ENCODE measurements around the gene GNA12.
"Not testable (repeated sequence)": the region's sequence is repeated elsewhere in the genome, so short reads cannot be mapped to it uniquely, and the experiment has no call there.

The GNA12 gene

DNA sequence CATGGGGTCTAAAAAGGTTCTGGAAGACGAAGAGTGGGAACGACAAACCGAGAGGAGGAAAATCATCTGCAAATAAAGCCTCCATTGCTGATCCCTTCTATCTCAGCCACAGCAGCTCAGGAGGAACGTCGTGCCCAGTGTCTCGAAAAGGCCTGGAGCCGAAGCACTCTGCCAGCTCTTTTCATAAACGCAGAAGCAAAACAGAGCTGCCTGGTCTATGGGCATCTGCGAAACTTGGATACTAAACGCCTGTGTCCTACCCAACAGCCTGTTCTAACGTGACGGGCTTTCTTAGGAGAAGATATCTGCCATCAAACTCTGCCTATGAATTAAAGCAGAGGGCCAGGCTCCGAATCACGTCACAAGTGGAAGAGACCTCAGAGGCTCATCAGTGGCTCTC is 68.7 kb downstream of the GNA12 start:
- no peak for DNase-seq

DNA sequence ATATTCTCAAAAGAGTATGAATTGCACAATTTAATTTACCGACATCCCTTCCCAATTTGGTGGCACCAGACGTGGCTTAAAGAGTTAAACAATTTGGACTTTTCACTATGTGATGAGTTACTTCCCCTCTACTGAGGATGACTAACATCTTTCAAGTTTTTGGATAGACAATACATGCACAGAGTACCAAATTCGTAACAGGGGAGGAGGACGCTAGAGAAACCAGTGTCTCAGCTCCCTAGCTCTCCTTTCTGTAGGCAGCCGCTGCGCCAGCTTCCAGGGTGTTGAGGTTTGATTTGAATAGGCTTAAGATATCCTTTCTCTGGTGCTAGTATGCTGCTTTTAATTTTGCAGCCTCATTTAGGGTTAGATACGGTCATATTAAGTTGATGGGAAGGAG is 69.2 kb downstream of the GNA12 start:
- DNase-seq, result no peak

DNA sequence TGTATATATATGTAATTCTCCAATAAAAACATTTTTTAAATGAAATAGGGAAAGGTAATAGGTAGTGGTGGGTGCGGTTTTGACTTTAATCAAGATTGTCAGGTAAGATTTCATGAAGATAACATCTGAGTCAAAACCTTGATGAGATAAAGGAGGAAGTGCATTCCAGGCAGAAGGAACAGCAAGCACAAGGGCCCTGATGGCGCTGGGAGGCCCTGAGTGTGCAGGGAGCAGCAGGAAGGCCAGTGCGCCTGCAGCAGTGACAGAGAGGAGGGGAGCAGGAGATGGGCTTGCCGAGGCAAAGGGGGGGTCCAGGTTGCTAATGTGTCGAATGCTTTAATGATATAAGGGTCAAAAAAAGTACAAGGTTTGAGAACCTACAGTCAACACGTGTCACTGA is 69.8 kb downstream of the GNA12 start:
- DNase-seq, result no peak

DNA sequence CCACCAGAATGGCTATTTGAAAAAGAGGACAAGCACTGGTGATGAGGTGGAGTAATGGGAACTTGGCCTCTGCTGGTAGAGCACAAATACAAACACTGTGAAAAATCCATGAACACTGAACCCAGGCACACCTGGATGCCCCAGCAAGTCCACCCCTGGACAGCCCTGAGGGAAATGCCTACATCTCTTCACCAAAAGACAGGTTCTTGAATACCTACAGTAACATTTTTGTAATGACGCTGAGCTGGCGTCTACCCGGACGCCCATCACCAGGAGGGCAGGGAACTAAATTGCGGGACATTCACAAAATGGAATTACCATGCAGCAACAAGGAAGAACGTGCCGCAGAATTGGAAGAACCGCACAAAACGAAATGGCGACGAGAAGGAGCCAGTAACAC is 70.5 kb downstream of the GNA12 start:
- no peak for DNase-seq

DNA sequence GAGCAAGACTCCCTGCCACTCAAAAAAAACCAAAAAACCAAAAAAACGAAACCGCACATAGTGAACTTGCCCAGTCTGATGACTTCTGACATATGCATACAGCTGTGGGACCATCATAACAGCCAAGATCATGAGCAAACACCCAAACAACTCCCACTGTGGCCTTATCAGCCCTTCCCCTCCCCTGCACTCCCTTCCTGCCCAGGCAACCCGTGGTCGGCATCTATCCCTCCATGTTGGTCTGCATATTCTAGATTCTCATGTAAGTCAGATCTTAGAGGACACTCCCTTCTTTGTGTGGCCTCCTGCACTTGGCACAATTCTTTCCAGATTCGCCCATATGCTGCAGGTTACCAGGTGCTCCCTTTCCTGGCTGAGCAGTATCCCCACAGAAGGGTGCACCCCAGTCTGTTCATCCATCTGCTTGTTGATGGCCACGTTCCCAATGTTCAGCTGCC is 72.8 kb downstream of the GNA12 start:
- DNase-seq, result no peak

DNA sequence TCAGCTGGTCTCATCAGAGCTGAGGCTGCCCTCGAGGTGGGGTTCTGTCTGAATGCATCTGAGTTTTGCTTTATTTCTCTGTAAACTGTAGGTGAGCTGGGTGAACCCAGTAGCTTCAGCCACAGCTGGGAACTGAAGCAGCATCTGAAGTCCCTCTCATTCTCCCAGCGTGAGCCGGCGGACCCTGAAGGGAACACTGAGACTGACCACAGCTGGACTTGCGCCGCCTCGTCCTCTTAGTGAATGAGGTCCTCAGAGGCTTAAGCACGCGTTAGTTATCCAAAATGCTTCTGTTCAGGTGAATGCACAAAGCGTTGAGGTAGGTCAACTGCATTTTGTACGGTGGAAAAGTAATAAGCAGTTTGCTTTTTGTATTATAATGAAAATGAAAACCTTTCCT is 79.5 kb downstream of the GNA12 start:
- no peak for DNase-seq

DNA sequence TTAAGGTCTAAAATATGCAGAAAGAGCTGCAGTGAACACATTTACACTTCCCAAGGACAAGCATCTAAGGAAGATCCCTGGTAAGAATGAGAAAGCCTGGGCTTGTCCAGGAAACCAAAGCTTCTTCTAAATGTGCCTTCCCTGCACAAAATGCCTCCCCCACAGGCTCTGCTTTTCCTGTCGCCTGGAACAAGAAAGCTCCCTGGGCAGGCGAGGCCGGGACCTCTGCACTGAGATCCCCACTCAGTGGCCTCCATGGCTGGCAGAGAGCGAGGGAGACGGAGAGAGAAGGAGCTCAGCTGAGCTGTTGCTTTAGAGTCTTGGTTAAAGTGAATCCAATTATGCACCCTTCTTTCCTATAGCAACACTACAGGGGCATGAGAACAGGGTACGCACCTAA is 80.5 kb downstream of the GNA12 start:
- no peak for DNase-seq

DNA sequence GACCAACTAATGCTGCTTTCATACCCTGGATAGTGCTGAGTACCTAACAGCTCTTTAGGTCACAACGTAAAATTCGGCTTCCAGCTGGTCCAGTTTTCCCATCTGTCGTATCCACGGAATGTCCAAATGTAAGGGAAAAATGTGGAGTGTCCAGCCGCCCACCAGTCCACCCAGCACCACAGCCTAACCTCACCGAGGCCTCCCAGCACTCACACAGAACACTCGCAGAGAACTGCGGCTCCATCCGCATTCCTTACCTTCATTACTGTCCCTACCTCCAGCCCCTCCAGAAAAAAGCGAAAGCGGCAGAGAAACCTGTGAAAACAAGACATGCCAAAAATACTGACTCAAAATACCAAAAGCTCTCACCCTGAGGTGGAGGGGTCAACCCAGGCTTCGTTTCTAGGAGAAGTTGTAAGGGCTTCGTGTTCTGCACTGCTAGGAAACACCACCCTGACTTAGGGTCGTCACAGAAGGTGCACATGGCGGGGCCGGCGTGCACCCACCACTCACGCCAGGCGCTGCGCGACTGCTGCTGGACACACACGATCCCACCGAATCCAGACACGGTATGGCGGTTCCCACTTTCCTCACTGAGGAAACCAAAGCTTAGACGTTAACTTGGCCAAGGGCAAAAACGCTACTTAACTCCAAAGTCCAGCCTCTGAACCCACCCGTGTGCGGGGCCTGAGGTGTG is 82.2 kb downstream of the GNA12 start:
- DNase-seq, result no peak

DNA sequence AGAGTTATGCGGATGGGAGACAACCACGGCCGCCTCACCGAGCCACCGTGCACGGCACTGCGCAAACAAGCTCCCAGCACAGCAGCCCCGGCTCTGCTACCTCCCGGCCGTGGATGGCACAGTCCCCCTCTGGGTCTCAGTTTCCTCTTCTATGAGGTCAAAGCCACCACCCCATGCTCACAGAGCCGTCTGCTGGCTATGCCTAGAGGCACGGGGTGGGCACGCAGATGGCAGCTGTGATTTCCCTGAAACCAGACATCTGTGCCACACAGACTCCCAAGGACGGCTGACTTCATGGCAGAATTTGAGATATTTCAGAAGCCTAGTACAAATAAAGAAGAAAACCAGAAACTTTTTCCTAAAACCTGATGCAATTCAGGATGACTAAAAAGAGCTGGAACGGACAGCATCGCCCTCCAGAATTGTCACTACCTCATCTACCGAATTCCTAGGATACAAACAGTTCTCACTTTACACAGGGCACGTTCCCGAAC is 82.9 kb downstream of the GNA12 start:
- no peak for DNase-seq

DNA sequence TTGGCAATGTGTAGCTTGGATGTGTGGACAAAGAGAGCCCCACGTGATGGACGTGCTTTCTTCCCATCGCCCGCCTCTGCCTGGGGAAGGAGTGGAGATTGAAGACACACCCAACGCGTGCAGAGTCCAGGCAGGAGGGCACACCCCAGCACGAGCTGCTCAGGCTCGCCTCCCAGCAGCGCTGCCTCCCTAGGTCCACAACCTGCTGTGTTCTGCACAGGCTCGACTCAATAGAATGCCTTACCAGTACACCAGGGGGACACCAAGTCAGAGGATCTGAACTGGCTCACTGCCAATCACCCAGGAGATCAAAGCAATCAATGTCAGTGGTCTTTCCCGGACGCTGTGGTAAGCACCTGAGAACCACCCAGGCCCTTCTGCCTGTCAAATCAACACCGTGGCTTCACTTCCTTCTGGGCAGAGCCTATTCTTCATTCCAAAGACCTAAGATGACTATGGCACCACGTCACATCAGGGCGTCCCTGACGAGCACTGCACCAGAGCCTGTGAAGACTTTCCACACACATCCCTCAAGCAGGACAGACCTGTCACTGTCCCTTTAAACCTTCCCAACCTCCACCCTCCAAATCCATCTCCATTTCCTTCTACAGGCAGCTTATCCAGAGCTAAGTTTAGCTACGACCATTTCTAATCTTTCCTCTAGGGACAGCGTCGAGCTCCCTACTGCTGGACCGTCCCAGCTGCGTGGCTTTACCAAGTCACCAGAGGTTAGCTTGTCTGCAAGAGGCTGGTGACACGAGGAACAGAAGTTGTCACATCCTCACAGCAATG is 83.8 kb downstream of the GNA12 start:
- no peak for DNase-seq

DNA sequence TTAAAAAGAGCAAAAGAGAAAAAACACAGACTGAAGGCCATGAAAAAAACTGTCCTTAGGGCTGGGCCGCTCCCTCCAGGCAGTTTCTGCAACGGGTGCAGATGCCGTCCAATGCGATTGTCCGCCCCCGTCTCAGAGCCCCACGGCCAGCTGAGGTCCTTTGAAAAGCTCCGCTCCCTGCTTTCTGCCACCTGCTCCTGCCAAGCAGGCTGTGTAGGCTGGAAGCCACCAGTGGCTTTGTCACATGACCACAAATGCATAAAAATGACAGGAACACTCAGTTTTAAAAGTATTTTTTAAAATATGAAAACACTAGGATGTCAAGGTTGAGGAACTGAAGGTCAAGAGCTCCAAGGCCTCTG is 84.4 kb downstream of the GNA12 start:
- no peak for DNase-seq

DNA sequence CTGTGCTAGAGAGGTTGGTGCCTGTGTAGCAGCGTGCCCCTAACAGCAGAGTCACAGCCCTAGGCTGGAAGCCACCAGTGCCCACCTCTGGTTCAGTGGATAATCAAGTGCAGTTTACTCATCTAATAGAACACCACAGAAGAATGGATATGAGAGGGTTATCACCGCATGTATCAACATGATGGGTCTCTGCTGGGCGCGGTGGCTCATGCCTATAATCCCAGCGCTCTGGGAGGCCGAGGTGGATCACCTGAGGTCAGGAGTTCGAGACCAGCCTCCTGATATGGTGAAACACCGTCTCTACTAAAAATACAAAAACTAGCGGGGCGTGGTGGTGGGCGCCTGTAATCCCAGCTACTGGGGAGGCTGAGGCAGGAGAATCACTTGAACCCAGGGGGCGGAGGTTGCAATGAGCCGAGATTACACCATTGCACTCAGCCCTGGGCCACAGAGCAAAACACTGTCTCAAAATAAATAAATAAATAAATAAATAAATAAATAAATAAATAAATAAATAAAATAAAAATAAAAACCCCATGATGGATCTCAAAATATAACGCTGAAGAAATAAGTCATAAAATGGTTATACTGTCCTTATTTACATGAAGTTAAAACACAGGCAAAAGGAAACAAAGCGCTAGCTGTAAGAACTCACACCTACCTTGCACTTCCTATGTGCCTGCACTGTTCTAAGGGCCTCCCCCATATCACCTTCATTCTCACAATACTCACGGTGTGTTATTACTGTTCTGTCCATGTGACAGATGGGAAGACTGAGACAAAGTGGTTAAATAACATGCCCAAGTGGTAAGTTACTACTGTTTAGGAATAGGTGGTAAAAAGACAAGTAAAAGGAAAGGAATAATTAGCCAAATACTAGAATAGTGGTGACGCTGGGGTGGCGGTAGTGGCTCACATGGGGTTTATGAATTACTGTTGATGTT is 85.2 kb downstream of the GNA12 start:
- DNase-seq, result no peak

DNA sequence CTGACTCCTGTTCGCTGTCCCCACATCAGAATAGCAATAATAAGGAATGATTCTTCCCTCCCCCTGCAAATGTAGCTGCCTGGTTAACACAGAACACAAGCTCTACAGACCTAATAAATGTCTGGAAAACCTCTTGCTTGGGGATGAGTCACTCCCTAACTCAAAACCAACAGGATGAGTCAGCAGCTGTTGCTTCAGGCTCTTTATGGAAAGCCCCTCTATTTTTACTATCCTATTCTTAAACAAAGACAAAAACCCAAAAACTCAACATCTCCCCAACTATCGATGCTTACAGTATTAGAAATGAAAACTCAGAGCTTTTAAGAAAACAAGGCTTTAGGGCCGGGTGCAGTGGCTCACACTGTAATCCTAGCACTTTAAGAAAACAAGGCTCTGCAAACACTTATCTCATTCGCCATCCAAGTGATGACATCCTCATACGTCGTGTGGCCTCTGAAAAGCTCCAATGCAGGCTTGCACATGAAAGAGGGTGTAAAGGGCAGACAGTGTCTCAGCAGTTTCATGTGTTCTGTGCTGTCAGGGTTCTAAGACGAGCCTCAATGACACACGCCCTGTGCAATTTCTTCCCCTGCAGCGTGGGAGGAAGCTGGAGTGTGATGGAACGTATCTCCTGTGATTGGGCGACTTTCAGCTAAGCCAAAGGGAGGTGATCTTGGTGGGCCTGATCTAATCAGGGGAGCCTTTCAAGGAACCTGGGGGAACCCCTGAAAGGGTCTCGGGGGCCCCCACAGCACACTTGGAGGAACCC is 86.0 kb downstream of the GNA12 start:
- peak; percentile 71 for DNase-seq

DNA sequence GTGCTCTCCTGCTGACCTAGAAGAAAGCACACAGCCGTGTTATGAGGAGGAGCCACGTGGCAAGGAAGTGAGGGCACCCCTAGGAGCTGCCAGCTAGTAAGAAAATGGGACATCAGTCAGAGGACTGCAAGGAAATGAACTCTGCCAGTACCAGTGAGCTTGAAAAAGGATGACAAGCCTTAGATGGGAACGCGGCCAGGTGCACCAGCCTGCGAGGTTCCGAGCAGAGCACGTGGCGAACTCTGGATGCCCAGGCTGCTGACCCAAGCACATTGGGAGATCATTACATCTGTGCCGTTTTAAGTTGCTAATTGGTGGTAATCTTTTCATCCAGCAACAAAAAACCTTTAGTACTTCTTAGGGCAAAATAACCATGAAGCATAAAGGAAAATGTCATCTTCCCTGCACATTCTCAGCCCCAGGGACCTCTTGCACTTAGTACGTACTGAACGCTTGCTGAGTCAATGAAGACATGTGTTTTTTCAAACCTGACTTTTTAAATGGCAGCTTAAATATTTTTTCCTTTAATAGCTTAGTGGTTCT is 86.7 kb downstream of the GNA12 start:
- DNase-seq, result no peak

DNA sequence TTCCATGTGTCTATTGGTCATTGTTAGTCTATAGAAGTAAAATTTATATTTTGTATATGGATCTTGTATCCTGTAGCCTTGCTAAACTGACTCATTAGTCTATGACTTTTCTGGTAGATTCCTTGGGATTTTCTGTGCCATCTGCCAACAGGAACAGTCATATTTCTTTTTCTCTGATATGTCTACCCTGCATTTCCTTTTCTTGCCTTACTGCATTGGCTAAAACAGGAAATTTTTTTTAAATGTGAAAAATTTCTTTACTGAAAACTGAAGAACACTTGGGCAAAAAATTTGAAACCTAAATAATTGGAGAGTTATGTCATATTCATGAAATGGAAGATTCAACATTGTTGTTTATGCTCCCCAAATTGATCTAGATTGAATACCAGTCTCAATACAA is 88.6 kb downstream of the GNA12 start:
- no peak for DNase-seq

DNA sequence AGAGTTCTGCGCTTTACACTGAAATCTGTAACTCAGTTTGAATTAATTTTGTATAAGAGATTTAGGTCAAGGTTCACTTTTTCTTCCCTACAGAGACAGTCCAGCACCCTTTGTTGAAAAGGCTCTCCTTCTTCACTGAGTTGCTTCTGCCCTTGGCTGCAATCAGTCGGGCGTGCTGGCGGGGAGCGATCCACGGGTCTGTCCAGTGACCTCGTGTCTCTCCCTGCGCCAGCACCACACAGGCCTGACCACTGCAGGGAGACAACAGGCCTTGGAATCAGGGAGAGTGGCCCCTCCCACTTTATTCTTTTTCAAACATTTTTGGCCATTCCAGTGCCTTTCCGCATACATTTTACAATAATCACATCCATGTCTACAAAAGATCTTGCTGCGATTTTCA is 89.2 kb downstream of the GNA12 start:
- DNase-seq, result no peak

DNA sequence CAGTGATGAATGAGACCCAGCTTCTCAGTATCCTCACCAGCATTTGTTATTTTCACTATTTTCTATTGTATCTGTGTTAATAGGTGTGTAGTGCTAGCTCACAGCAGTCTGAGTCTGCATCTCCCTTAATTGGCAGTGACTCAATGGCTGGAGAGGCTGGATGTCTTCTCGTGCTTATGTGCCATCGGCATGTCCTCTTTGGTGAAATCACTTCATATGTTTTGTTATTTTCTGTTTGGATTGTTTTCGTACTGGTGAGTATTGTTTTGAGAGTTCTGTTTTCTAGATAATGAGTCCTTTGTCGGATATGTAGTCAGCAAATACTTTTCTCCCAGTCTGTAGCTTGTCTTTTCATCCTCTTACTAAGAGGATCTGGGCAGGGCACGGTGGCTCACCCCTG is 90.0 kb downstream of the GNA12 start:
- DNase-seq, result no peak

DNA sequence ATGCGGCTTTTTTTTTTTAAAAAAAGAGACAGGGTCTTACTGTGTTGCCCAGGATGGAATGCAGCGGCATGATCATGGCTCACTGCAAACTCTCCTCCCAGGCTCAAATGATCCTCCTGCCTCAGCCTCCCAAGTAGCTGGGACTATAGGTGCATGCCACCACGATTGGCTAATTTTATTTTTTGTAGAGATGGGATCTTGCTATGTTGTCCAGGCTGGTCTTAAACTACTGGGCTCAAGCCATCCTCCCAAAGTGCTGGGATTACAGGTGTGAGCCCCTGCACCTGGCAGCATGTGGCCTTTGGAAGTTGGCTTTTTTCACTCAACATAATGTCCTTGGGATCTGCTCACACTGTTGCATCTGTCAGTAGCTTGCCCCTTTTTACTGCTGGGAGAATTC is 91.0 kb downstream of the GNA12 start:
- no peak for DNase-seq

DNA sequence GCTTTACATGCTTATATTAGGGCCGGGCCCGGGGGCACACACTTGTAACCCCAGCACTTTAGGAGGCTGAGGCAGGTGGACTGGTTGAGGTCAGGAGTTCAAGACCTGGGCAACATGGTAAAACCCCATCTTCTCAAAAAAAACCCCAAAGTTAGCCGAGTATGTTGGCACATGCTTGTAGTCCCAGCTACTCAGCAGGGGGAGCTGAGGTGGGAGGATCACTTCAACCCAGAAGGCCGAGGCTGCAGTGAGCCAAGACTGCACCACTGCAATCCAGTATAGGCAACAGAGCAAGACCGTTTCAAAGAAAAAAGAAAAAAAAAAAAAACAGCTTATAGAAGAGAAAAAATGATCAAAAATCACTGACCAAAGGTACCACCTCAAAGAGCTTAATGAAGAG is 93.0 kb downstream of the GNA12 start:
- no peak for DNase-seq

DNA sequence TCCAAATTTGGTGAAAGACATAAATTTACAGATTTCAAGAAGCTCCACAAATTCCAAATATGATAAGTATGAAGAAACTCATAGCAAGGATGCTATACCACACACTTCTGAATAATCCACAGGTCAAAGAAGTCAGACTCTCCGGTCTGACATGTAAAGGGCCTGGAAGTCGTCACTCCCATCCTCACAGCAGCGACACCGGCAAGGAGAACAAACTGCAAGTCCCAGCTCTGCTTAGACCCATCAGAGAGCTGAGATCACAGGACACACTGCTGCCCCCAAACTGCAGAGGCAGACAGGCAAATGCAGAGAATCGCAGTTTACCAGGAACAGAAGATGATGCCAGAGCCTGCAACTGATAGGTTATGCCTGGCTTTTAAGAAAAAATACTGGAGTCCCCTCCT is 94.1 kb downstream of the GNA12 start:
- DNase-seq, result no peak

DNA sequence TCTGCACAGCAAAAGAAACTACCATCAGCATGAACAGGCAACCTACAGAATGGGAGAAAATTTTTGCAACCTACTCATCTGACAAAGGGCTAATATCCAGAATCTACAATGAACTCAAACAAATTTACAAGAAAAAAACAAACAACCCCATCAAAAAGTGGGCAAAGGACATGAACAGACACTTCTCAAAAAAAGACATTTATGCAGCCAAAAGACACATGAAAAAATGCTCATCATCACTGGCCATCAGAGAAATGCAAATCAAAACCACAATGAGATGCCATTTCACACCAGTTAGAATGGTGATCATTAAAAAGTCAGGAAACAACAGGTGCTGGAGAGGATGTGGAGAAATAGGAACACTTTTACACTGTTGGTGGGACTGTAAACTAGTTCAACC is 95.4 kb downstream of the GNA12 start:
- DNase-seq, result not testable (repeated sequence)

DNA sequence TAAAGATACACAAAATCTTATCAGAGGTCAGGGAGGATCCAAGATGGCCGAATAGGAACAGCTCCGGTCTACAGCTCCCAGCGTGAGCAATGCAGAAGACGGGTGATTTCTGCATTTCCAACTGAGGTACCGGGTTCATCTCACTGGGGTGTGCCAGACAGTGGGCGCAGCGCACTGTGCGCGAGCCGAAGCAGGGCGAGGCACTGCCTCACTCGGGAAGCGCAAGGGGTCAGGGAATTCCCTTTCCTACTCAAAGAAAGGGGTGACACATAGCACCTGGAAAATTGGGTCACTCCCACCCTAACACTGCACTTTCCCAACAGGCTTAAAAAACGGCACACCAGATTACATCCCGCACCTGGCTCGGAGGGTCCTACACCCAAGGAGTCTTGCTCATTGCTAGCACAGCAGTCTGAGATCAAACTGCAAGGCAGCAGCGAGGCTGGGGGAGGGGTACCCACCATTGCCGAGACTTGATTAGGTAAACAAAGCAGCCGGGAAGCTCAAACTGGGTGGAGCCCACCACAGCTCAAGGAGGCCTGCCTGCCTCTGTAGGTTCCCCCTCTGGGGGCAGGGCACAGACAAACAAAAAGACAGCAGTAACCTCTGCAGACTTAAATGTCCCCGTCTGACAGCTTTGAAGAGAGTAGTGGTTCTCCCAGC is 100.5 kb downstream of the GNA12 start:
- DNase-seq, result not testable (repeated sequence)

Measured in CD4-positive, alpha-beta T cell treated with Interleukin-4 for 4 hours (primary cell).